Panc1 (cell line): ENCODE data around the gene MAP6D1.

Experiments used
- CTCF ChIP-seq: fragments of 450-650 bp; IDR thresholded peaks from 2 replicates; pipeline ENCODE4 v1.5.1; 2017; ENCODE audit warnings: mild to moderate bottlenecking
- REST ChIP-seq, 2 experiments: IDR thresholded peaks; 2 replicates each; pipeline ENCODE4 v1.6.1; 2011 to 2012; ENCODE audit warnings: low read depth in 2 of 2, control low read depth in 1 of 2, low read length in 1 of 2, mild to moderate bottlenecking in 1 of 2, moderate library complexity in 1 of 2; ENCODE audit not compliant: insufficient read depth in 1 of 2
- SIN3A ChIP-seq: IDR thresholded peaks from 2 replicates; pipeline ENCODE4 v1.6.1; 2012; ENCODE audit warnings: low read depth, mild to moderate bottlenecking, low read length, moderate library complexity, borderline replicate concordance; ENCODE audit not compliant: insufficient read depth

- no peak for TF ChIP-seq CTCF
- TF ChIP-seq REST (IDR thresholded peaks at IDR 0.05; ENCODE audit: insufficient read depth in 1 of 2, low read depth in 2 of 2, low read length in 1 of 2): no peak
- no peak for TF ChIP-seq SIN3A
Measured at GRCh38 chr3:183844606-183845005, 19.2 kb upstream of the MAP6D1 start.
